ENCODE results near the gene MYEOV.

- TF ChIP-seq GABPA (IDR thresholded peaks at IDR 0.05; ENCODE audit: borderline replicate concordance, insufficient read depth, low read length) (no peak), CTCF (IDR thresholded peaks at IDR 0.05; ENCODE audit: control extremely low read depth in 1 of 3, insufficient read depth in 1 of 3, low read depth in 1 of 3, low read length in 3 of 3) (no peak), PHF8 (conservative IDR thresholded peaks at IDR 0.05; ENCODE audit: low read depth, low read length) (no peak), HDAC6 (IDR thresholded peaks at IDR 0.05; ENCODE audit: low read depth, low read length) (no peak), POLR2A (IDR thresholded peaks at IDR 0.05; ENCODE audit: control extremely low read depth in 1 of 2, low read depth in 2 of 2, low read length in 2 of 2) (no peak), KDM5A (IDR thresholded peaks at IDR 0.05; ENCODE audit: low read length) (no peak), GTF2F1 (IDR thresholded peaks at IDR 0.05; ENCODE audit: borderline replicate concordance, low read depth, low read length) (no peak), JUN (IDR thresholded peaks at IDR 0.05; ENCODE audit: low read depth, low read length) (no peak), RFX5 (IDR thresholded peaks at IDR 0.05; ENCODE audit: borderline replicate concordance, low read depth, low read length) (no peak), MAX (IDR thresholded peaks at IDR 0.05) (no peak), FOSL1 (IDR thresholded peaks at IDR 0.05; ENCODE audit: insufficient read depth, low read depth, low read length) (no peak), EP300 (IDR thresholded peaks at IDR 0.05; ENCODE audit: borderline replicate concordance in 1 of 2, low read depth in 2 of 2, low read length in 2 of 2) (no peak), TBP (IDR thresholded peaks at IDR 0.05; ENCODE audit: low read depth, low read length) (no peak)
Observed at GRCh38 chr11:69280994-69281393, 13.0 kb upstream of the MYEOV start.

Measured in H1 (cell line).